Keratinocyte (primary cell): ENCODE data around the gene SPTLC2. TPM values are rescaled to one million over a fixed set of nuclear protein-coding genes. Genes with fewer than 3 reads are reported as not detected.

Experiments used
- DNase-seq: peaks from one replicate; pipeline ENCODE4 v3.0.0-alpha.2; 2011; ENCODE audit warnings: low read depth, missing footprints, low spot score
- FAIRE-seq: peaks from 2 replicates; lab custom pipeline; 2011; peaks lifted over from hg19 to GRCh38; lab: Jason Lieb, UNC
- H2AFZ ChIP-seq: 2 replicates; pipeline ENCODE4 v1.6.0; 2012; ENCODE audit warnings: low read length, control low read depth, inconsistent platforms; ENCODE audit not compliant: control insufficient read depth
- H3K27ac ChIP-seq: 2 replicates; pipeline ENCODE4 v1.5.1; 2011; ENCODE audit warnings: low read length; ENCODE audit not compliant: control insufficient read depth, insufficient read depth
- H3K27me3 ChIP-seq: 3 replicates; pipeline ENCODE4 v1.6.0; 2011; ENCODE audit warnings: low read length; ENCODE audit not compliant: control insufficient read depth, insufficient read depth; ENCODE audit errors: extremely low read depth
- H3K36me3 ChIP-seq, 2 experiments: 2 replicates in 1 of 2; 3 replicates in 1 of 2; pipeline ENCODE4 v1.5.1; 2011; ENCODE audit warnings: low read length in 2 of 2, mild to moderate bottlenecking in 1 of 2; ENCODE audit not compliant: control insufficient read depth in 2 of 2, insufficient read depth in 2 of 2; ENCODE audit errors: extremely low read depth in 1 of 2
- H3K4me1 ChIP-seq: 3 replicates; pipeline ENCODE4 v1.5.1; 2011; ENCODE audit warnings: low read length; ENCODE audit not compliant: control insufficient read depth, insufficient read depth; ENCODE audit errors: extremely low read depth
- H3K4me2 ChIP-seq: 3 replicates; pipeline ENCODE4 v1.6.0; 2011; ENCODE audit warnings: low read depth, low read length; ENCODE audit not compliant: control insufficient read depth, insufficient read depth; ENCODE audit errors: extremely low read depth
- H3K4me3 ChIP-seq, 3 experiments: fragments of 200-600 bp in 1 of 3; sonication (generic) in 1 of 3; 2 replicates in 2 of 3; 3 replicates in 1 of 3; pipeline ENCODE4 v1.5.1; 2011 to 2016; ENCODE audit warnings: low read length in 3 of 3, mild to moderate bottlenecking in 3 of 3, control low read depth in 2 of 3, inconsistent platforms in 1 of 3, low read depth in 1 of 3, mixed read lengths in 1 of 3, mixed run types in 1 of 3, moderate library complexity in 1 of 3; ENCODE audit not compliant: control insufficient read depth in 2 of 3, insufficient read depth in 2 of 3; ENCODE audit errors: extremely low read depth in 1 of 3
- H3K79me2 ChIP-seq: 2 replicates; pipeline ENCODE4 v1.6.0; 2012; ENCODE audit warnings: low read length; ENCODE audit not compliant: control insufficient read depth, insufficient read depth
- H3K9ac ChIP-seq: 3 replicates; pipeline ENCODE4 v1.6.0; 2011; ENCODE audit warnings: low read length; ENCODE audit not compliant: control insufficient read depth, insufficient read depth; ENCODE audit errors: extremely low read depth
- H3K9me1 ChIP-seq: 3 replicates; pipeline ENCODE4 v1.6.0; 2011; ENCODE audit warnings: low read length; ENCODE audit not compliant: control insufficient read depth, insufficient read depth; ENCODE audit errors: extremely low read depth
- H3K9me3 ChIP-seq: 2 replicates; pipeline ENCODE4 v1.5.1; 2012; ENCODE audit warnings: low read depth, low read length; ENCODE audit not compliant: control insufficient read depth
- H4K20me1 ChIP-seq: 3 replicates; pipeline ENCODE4 v1.6.0; 2011; ENCODE audit warnings: low read length; ENCODE audit not compliant: control insufficient read depth, insufficient read depth; ENCODE audit errors: extremely low read depth
- EZH2 ChIP-seq: IDR thresholded peaks from one replicate; pipeline ENCODE4 v1.6.1; 2012; ENCODE audit warnings: inconsistent platforms, mild to moderate bottlenecking, low read length, moderate library complexity
- dilution Hi-C: fragments of 300-500 bp; cut with MboI; formaldehyde crosslinking; loops from one replicate; pipeline ENCODE4 v1.7.0; 2020; ENCODE audit warnings: low sequenced_read_pairs; ENCODE audit not compliant: extremely low pct_ligation_motif_present
- polyA plus RNA-seq, 5 experiments: library from polyadenylated mRNA; depleted of rRNA in 3 of 5; stranded (reverse) in 3 of 5; stranded (forward) in 1 of 5; unstranded in 1 of 5; fragments of >200 nt; gene quantifications; 1 replicate in 1 of 5; 2 replicates in 3 of 5; 3 replicates in 1 of 5; pipeline versions ENCODE4 v1.2.1 to v1.2.3, GENCODE V29; 2011 to 2012; ENCODE audit warnings: missing spikeins in 2 of 5, low read depth in 1 of 5, low replicate concordance in 1 of 5
- TF ChIP-seq, protein P1 (sequence below), 3 experiments: IDR thresholded peaks in 1 of 3; conservative IDR thresholded peaks in 1 of 3; optimal IDR thresholded peaks in 1 of 3; 2 replicates in 2 of 3; 3 replicates in 1 of 3; pipeline versions ENCODE3 to v1.5.1; 2011; ENCODE audit warnings: low read length in 3 of 3, mild to moderate bottlenecking in 3 of 3, moderate library complexity in 2 of 3, control low read depth in 1 of 3, inconsistent platforms in 1 of 3; ENCODE audit not compliant: insufficient read depth in 2 of 3; ENCODE audit errors: extremely low read depth in 1 of 3

The SPTLC2 gene
- polyA plus RNA-seq, 1 donor (not counting 4 experiments of a cell fraction or from before 2014, with no cell fraction given) = 46.8 TPM

DNA sequence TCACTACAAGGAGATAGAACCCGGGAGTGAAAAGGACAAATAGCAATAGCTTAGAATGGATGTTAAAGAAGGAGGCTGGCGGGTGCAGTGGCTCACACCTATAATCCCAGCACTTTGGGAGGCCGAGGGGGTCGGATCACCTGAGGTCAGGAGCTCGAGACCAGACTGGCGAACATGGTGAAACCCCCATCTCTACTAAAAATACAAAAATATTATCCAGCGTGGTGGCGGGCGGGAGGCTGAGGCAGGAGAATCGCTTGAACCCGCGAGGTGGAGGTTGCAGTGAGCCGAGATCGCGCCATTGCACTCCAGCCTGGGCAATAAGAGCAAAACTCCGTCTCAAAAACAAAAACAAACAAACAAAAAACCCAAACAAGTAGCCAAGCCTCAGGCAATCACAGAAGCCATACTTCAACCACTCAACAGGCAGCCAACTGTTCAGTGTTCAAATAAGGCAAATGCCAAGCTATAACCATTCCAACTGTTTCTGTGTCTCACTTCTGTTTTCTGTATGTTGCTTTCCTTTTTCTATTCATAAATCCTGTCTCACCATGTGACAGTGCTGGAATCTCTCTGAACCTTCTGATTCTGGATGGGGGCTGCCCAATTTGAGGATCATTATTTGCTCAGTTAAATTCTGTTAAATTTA is 3.9 kb upstream of the SPTLC2 start:
- H3K4me3 ChIP-seq = no peak overlapping the region
- peaks cover 6% of the 10 kb centered on the region for H3K79me2 ChIP-seq
- no peaks in the 10 kb centered on the region for H3K36me3 ChIP-seq
- no peak overlapping the region for H2AFZ ChIP-seq
- no peak overlapping the region for H3K27ac ChIP-seq
- no peak for TF ChIP-seq EZH2
- TF ChIP-seq, protein P1, sequence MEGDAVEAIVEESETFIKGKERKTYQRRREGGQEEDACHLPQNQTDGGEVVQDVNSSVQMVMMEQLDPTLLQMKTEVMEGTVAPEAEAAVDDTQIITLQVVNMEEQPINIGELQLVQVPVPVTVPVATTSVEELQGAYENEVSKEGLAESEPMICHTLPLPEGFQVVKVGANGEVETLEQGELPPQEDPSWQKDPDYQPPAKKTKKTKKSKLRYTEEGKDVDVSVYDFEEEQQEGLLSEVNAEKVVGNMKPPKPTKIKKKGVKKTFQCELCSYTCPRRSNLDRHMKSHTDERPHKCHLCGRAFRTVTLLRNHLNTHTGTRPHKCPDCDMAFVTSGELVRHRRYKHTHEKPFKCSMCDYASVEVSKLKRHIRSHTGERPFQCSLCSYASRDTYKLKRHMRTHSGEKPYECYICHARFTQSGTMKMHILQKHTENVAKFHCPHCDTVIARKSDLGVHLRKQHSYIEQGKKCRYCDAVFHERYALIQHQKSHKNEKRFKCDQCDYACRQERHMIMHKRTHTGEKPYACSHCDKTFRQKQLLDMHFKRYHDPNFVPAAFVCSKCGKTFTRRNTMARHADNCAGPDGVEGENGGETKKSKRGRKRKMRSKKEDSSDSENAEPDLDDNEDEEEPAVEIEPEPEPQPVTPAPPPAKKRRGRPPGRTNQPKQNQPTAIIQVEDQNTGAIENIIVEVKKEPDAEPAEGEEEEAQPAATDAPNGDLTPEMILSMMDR (optimal IDR thresholded peaks at IDR 0.05 in 1 of 3, IDR thresholded peaks at IDR 0.05 in 1 of 3, conservative IDR thresholded peaks at IDR 0.05 in 1 of 3; ENCODE audit: extremely low read depth in 1 of 3, insufficient read depth in 2 of 3, low read length in 3 of 3) = no peak
- DNase-seq (no peak), FAIRE-seq (no peak)
- no peaks in the 10 kb centered on the region for H3K4me1 ChIP-seq
- no peaks in the 10 kb centered on the region for H3K9me3 ChIP-seq
- H3K4me2 ChIP-seq = no peak overlapping the region
- H3K9me1 ChIP-seq = no peaks in the 10 kb centered on the region
- no peaks in the 10 kb centered on the region for H3K27me3 ChIP-seq
- no peaks in the 10 kb centered on the region for H4K20me1 ChIP-seq
- dilution Hi-C loops = no loop called here
- no peak overlapping the region for H3K9ac ChIP-seq

DNA sequence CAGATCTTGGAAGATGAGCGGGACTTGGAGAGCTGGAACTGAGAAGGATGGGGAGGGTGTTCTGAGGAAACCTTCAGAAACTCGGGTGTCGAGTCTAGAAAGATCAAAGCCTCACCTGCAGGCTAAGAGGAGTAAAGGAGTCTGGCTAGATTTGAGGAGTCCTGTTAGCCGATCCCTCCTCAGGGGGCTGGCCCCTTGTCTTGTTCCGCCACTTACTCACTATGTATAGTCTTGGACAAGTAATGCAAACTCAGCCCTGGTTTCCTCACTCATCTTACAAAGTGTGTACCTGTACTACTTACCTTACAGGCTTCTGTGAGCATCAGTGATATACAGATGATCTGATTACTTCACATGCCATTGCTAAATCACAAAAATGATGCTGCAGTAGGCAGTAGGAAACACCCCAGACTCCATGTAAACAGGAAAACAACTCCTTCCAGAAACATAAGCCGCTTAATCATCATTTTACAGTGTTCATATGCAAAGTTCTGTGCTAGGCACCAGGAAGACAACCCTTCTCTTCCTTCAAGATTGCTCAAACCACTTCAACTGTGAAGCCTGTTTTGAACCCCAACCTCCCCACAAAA is 2.0 kb upstream of the SPTLC2 start:
- no peak overlapping the region for H3K9ac ChIP-seq
- peaks cover 0 to 4% of the 10 kb centered on the region in 2 experiments for H3K36me3 ChIP-seq
- dilution Hi-C loops = no loop called here
- H3K4me1 ChIP-seq = peaks cover 4% of the 10 kb centered on the region
- peaks cover 2% of the 10 kb centered on the region for H4K20me1 ChIP-seq
- H3K4me3 ChIP-seq = no peak overlapping the region
- no peaks in the 10 kb centered on the region for H3K9me1 ChIP-seq
- H3K4me2 ChIP-seq = no peak overlapping the region
- no peaks in the 10 kb centered on the region for H3K9me3 ChIP-seq
- DNase-seq (no peak), FAIRE-seq (no peak)
- no peak overlapping the region for H3K27ac ChIP-seq
- TF ChIP-seq, protein P1 (optimal IDR thresholded peaks at IDR 0.05 in 1 of 3, IDR thresholded peaks at IDR 0.05 in 1 of 3, conservative IDR thresholded peaks at IDR 0.05 in 1 of 3; ENCODE audit: extremely low read depth in 1 of 3, insufficient read depth in 2 of 3, low read length in 3 of 3) = no peak
- no peak for TF ChIP-seq EZH2
- H3K27me3 ChIP-seq = no peaks in the 10 kb centered on the region
- no peak overlapping the region for H2AFZ ChIP-seq
- peaks cover 23% of the 10 kb centered on the region for H3K79me2 ChIP-seq
